Neural progenitor cell (in vitro differentiated cells): ENCODE measurements around the gene CWH43. TPM values are rescaled to one million over a fixed set of nuclear protein-coding genes. Genes with fewer than 3 reads are reported as not detected.

Source experiments
- DNase-seq: peaks from one replicate; pipeline ENCODE4 v3.0.0-alpha.2; 2016; ENCODE audit warnings: low spot score
- H2AFZ ChIP-seq: fragments of 200-600 bp; sonication (generic); replicated peaks from 2 replicates; pipeline ENCODE4 v1.6.1; 2016; ENCODE audit warnings: antibody characterized with exemption
- H3F3A ChIP-seq: fragments of 200-600 bp; sonication (generic); 2 replicates; pipeline ENCODE4 v1.6.1; 2016; ENCODE audit warnings: antibody characterized with exemption, low read depth
- H3K27ac ChIP-seq: fragments of 200-600 bp; sonication (generic); 2 replicates; pipeline ENCODE4 v1.5.1; 2016; ENCODE audit warnings: mild to moderate bottlenecking
- H3K27me3 ChIP-seq: fragments of 200-600 bp; sonication (generic); 2 replicates; pipeline ENCODE4 v1.6.1; 2016; ENCODE audit warnings: mild to moderate bottlenecking, moderate library complexity
- H3K36me3 ChIP-seq: fragments of 200-600 bp; sonication (generic); 2 replicates; pipeline ENCODE4 v1.5.1; 2016
- H3K4me1 ChIP-seq: fragments of 200-600 bp; sonication (generic); 2 replicates; pipeline ENCODE4 v1.6.1; 2016; ENCODE audit warnings: mixed run types
- H3K4me2 ChIP-seq: fragments of 200-600 bp; sonication (generic); 2 replicates; pipeline ENCODE4 v1.6.1; 2016
- H3K4me3 ChIP-seq: fragments of 200-600 bp; sonication (generic); 2 replicates; pipeline ENCODE4 v1.5.1; 2016
- H3K79me2 ChIP-seq: fragments of 200-600 bp; sonication (generic); 2 replicates; pipeline ENCODE4 v1.6.1; 2016; ENCODE audit warnings: low read depth
- H3K9ac ChIP-seq: fragments of 200-600 bp; sonication (generic); 2 replicates; pipeline ENCODE4 v1.6.1; 2016
- H3K9me3 ChIP-seq: fragments of 200-600 bp; sonication (generic); 2 replicates; pipeline ENCODE4 v1.5.1; 2016; ENCODE audit warnings: low read depth
- H4K20me1 ChIP-seq: fragments of 200-600 bp; sonication (generic); 2 replicates; pipeline ENCODE4 v1.6.1; 2016; ENCODE audit warnings: low read depth
- H3K27ac Mint-ChIP-seq: 3 replicates; pipeline ENCODE4 v1.8.0; 2021; ENCODE audit warnings: mixed read lengths
- H3K27me3 Mint-ChIP-seq: 2 replicates; pipeline ENCODE4 v1.8.0; 2022; ENCODE audit warnings: low read depth, mild to moderate bottlenecking, inconsistent platforms, moderate library complexity, mixed read lengths; ENCODE audit not compliant: insufficient read depth
- H3K36me3 Mint-ChIP-seq: 3 replicates; pipeline ENCODE4 v1.8.0; 2021; ENCODE audit warnings: mixed read lengths
- H3K4me1 Mint-ChIP-seq: 3 replicates; pipeline ENCODE4 v1.8.0; 2021; ENCODE audit warnings: mixed read lengths
- H3K4me3 Mint-ChIP-seq: 3 replicates; pipeline ENCODE4 v1.8.0; 2021; ENCODE audit warnings: mild to moderate bottlenecking, moderate library complexity, mixed read lengths
- H3K9me3 Mint-ChIP-seq: 3 replicates; pipeline ENCODE4 v1.8.0; 2020; ENCODE audit warnings: mixed read lengths
- EZH2 ChIP-seq: fragments of 200-600 bp; sonication (generic); IDR thresholded peaks from 2 replicates; pipeline ENCODE4 v1.6.1; 2017; ENCODE audit warnings: antibody characterized with exemption, mild to moderate bottlenecking, moderate library complexity
- EZH2phosphoT487 ChIP-seq: fragments of 200-600 bp; sonication (generic); IDR thresholded peaks from 2 replicates; pipeline ENCODE4 v1.6.1; 2017; ENCODE audit warnings: antibody characterized with exemption
- total RNA-seq: library from RNA; depleted of rRNA; stranded (reverse); fragments of >200 nt; gene quantifications from 2 replicates; pipeline ENCODE4 v1.2.3, GENCODE V29; 2015; ENCODE audit warnings: low replicate concordance
- TF ChIP-seq, protein P1 (sequence below): fragments of 200-600 bp; sonication (generic); IDR thresholded peaks from 2 replicates; pipeline ENCODE4 v1.5.1; 2017; ENCODE audit warnings: antibody characterized with exemption, mild to moderate bottlenecking

The CWH43 gene
- total RNA-seq: not detected in 2 replicates

GRCh38 chr4:48985976-48986653 lies at the start of gene CWH43:
TSS of gene CWH43 (plus strand) at chr4:48986275. CDS start at chr4:48986430, 155 bp downstream.
- Mint-ChIP-seq H3K4me3 (no peak within 1 kb of the TSS), H3K27ac (no peak within 1 kb of the TSS), H3K27me3 (peaks cover 36% of the 10 kb centered on the region)

GRCh38 chr4:48937033-48937432 lies 49.0 kb upstream of the CWH43 start:
- Histone ChIP-seq H3K9me3 (no peaks in the 10 kb centered on the region), H3F3A (no peaks in the 10 kb centered on the region), H3K36me3 (no peaks in the 10 kb centered on the region), H3K4me2 (no peak overlapping the region), H3K27ac (no peak overlapping the region), H3K4me3 (no peak overlapping the region), H3K4me1 (no peaks in the 10 kb centered on the region), H3K27me3 (no peaks in the 10 kb centered on the region), H2AFZ (no peak overlapping the region), H3K79me2 (no peaks in the 10 kb centered on the region), H4K20me1 (no peaks in the 10 kb centered on the region), H3K9ac (no peak overlapping the region)
- no peaks in the 10 kb centered on the region for H3K36me3 Mint-ChIP-seq
- H3K4me3 Mint-ChIP-seq: no peak overlapping the region
- H3K27ac Mint-ChIP-seq: no peak overlapping the region
- peaks cover 4% of the 10 kb centered on the region for H3K9me3 Mint-ChIP-seq
- no peak for DNase-seq
- H3K4me1 Mint-ChIP-seq: peaks cover 3% of the 10 kb centered on the region
- no peak for TF ChIP-seq EZH2phosphoT487
- TF ChIP-seq EZH2: no peak
- TF ChIP-seq, protein P1, sequence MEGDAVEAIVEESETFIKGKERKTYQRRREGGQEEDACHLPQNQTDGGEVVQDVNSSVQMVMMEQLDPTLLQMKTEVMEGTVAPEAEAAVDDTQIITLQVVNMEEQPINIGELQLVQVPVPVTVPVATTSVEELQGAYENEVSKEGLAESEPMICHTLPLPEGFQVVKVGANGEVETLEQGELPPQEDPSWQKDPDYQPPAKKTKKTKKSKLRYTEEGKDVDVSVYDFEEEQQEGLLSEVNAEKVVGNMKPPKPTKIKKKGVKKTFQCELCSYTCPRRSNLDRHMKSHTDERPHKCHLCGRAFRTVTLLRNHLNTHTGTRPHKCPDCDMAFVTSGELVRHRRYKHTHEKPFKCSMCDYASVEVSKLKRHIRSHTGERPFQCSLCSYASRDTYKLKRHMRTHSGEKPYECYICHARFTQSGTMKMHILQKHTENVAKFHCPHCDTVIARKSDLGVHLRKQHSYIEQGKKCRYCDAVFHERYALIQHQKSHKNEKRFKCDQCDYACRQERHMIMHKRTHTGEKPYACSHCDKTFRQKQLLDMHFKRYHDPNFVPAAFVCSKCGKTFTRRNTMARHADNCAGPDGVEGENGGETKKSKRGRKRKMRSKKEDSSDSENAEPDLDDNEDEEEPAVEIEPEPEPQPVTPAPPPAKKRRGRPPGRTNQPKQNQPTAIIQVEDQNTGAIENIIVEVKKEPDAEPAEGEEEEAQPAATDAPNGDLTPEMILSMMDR: no peak
- peaks cover 3% of the 10 kb centered on the region for H3K27me3 Mint-ChIP-seq

More at GRCh38 chr4:48985976-48986653, at the start of gene CWH43:
- Mint-ChIP-seq H3K36me3 (no peaks in the 10 kb centered on the region), H3K4me1 (no peaks in the 10 kb centered on the region), H3K9me3 (peaks cover 8% of the 10 kb centered on the region)
- H3K4me1 ChIP-seq: no peaks in the 10 kb centered on the region
- no peaks in the 10 kb centered on the region for H4K20me1 ChIP-seq
- TF ChIP-seq EZH2phosphoT487: peak; percentile 56
- TF ChIP-seq, protein P1: no peak
- TF ChIP-seq EZH2: peak; percentile 81
- peak; percentile 49 for DNase-seq
- peaks cover 4% of the 10 kb centered on the region for H3K9me3 ChIP-seq
- peak within 1 kb of the TSS; percentile 57 for H2AFZ ChIP-seq
- H3K9ac ChIP-seq: no peak within 1 kb of the TSS
- H3K36me3 ChIP-seq: no peaks in the 10 kb centered on the region
- H3K79me2 ChIP-seq: no peaks in the 10 kb centered on the region
- peaks cover 53% of the 10 kb centered on the region for H3K27me3 ChIP-seq
- peak within 1 kb of the TSS; percentile 42 for H3K4me3 ChIP-seq
- H3K4me2 ChIP-seq: peak within 1 kb of the TSS; percentile 77
- H3K27ac ChIP-seq: no peak within 1 kb of the TSS
- no peaks in the 10 kb centered on the region for H3F3A ChIP-seq

DNA sequence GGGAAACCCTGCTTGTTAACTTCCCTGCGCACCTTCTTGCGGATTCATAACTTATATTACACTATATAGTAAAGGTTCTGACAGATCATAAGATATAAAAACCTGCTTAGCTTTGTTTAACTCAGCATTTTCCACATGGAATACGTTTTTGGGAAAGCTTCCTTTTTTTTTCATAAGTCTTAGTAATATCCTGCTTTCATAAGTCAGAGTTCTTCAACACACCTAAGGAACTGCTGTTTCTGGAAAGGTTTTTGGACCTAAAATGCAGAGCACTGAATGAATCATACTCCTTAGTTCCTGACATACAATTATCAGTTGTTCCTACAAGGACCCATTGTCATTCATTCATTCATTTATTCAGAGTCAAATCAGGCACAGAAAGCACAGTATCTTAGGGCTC lies 47.2 kb upstream of the CWH43 start:
- Histone ChIP-seq H3K27me3 (no peaks in the 10 kb centered on the region), H3K9ac (no peak overlapping the region), H3K9me3 (no peaks in the 10 kb centered on the region), H3K36me3 (no peaks in the 10 kb centered on the region), H3K4me1 (no peaks in the 10 kb centered on the region), H3K4me2 (no peak overlapping the region), H4K20me1 (no peaks in the 10 kb centered on the region), H3K4me3 (no peak overlapping the region), H3K27ac (no peak overlapping the region), H3F3A (no peaks in the 10 kb centered on the region), H2AFZ (no peak overlapping the region), H3K79me2 (no peaks in the 10 kb centered on the region)
- no peaks in the 10 kb centered on the region for H3K36me3 Mint-ChIP-seq
- TF ChIP-seq EZH2 (no peak), EZH2phosphoT487 (no peak)
- TF ChIP-seq, protein P1: no peak
- peaks cover 3% of the 10 kb centered on the region for H3K4me1 Mint-ChIP-seq
- DNase-seq: no peak
- peaks cover 4% of the 10 kb centered on the region for H3K9me3 Mint-ChIP-seq
- no peak overlapping the region for H3K4me3 Mint-ChIP-seq
- H3K27ac Mint-ChIP-seq: no peak overlapping the region
- peaks cover 3% of the 10 kb centered on the region for H3K27me3 Mint-ChIP-seq
